AG04450 (cell line): ENCODE results near the gene BAZ1A. TPM values are rescaled to one million over a fixed set of nuclear protein-coding genes. Genes with fewer than 3 reads are reported as not detected.

Source experiments
- CTCF ChIA-PET: fragments of 300-600, 350-600 bp; formaldehyde crosslinking; extraction: SDS; loops from one replicate; lab custom pipeline; 2022; ENCODE audit warnings: antibody characterized with exemption, inconsistent platforms; lab: Charles Lee
- POLR2A ChIA-PET: fragments of 350-600 bp; formaldehyde crosslinking; extraction: SDS; loops from one replicate; lab custom pipeline; 2021; ENCODE audit warnings: antibody characterized with exemption, inconsistent platforms; lab: Yijun Ruan, JAX
- DNase-seq: peaks from one replicate; pipeline ENCODE4 v3.0.0-alpha.2; 2011; ENCODE audit warnings: low read depth, low spot score
- H3K27ac ChIP-seq: one replicate; pipeline ENCODE4 v1.5.1; 2012; ENCODE audit warnings: low read depth, low read length, control low read depth
- H3K27me3 ChIP-seq: one replicate; pipeline ENCODE4 v1.6.0; 2012; ENCODE audit warnings: low read length; ENCODE audit not compliant: control insufficient read depth, insufficient read depth
- H3K4me3 ChIP-seq: 2 replicates; pipeline ENCODE4 v1.5.1; 2011; ENCODE audit warnings: mild to moderate bottlenecking, low read depth, low read length, control low read depth
- H3K9me3 ChIP-seq: 2 replicates; pipeline ENCODE4 v1.5.1; 2012; ENCODE audit warnings: low read length; ENCODE audit not compliant: control insufficient read depth, insufficient read depth
- CTCF ChIP-seq: IDR thresholded peaks from 2 replicates; pipeline ENCODE4 v1.5.1; 2011; ENCODE audit warnings: low read depth, low read length, control low read depth, inconsistent platforms
- polyA minus RNA-seq: library from RNA; depleted of rRNA, polyadenylated mRNA; stranded (reverse); fragments of >200 nt; gene quantifications from 2 replicates; pipeline ENCODE4 v1.2.3, GENCODE V29; 2011; rRNA and poly(A)+ RNA removed
- polyA plus RNA-seq: library from polyadenylated mRNA; depleted of rRNA; stranded (reverse); fragments of >200 nt; gene quantifications from 2 replicates; pipeline ENCODE4 v1.2.3, GENCODE V29; 2011; rRNA removed

BAZ1A gene
- polyA plus RNA-seq = 22.6 and 31.5 TPM in 2 replicates
- 12.4 and 22.4 TPM in 2 replicates for polyA minus RNA-seq

- TF ChIP-seq CTCF = peak; percentile 25; the same call in 1 of the 2 replicates
- POLR2A ChIA-PET = interaction anchor here (0.6 to 1.4 kb wide), 9 partner anchors 12 to 249 kb away, joined by 3 to 25 read pairs (median 5); partner anchors contain the start of genes FAM177A1 and SRP54
- CTCF ChIA-PET = interaction anchor here (0.6 to 1.6 kb wide), 5 partner anchors 9 to 106 kb away, joined by 3 to 7 read pairs (median 4); no protein-coding TSS in a partner anchor
Observed at GRCh38 chr14:34875031-34875922, at the start of gene BAZ1A. Gene BAZ1A, minus strand, starts transcription at chr14:34875360. Its CDS starts 756 bp downstream, at chr14:34874604.

GRCh38 chr14:34920339-34920738 lies 45.2 kb upstream of the BAZ1A start:
- POLR2A ChIA-PET = no interaction called here
- no peaks in the 10 kb centered on the region for H3K27me3 ChIP-seq
- DNase-seq = no peak
- no peak overlapping the region for H3K27ac ChIP-seq
- H3K4me3 ChIP-seq = no peak overlapping the region
- no peaks in the 10 kb centered on the region; the same call in 1 of the 2 replicates for H3K9me3 ChIP-seq
- CTCF ChIA-PET = no interaction called here
- TF ChIP-seq CTCF = no peak

More at GRCh38 chr14:34875031-34875922, at the start of gene BAZ1A:
- no peaks in the 10 kb centered on the region for H3K27me3 ChIP-seq
- DNase-seq = peak; percentile 68
- peak within 1 kb of the TSS; percentile 80 for H3K4me3 ChIP-seq
- H3K9me3 ChIP-seq = no peaks in the 10 kb centered on the region; the same call in 1 of the 2 replicates
- peak within 1 kb of the TSS; percentile 90 for H3K27ac ChIP-seq

GRCh38 chr14:34913619-34914018 lies 38.5 kb upstream of the BAZ1A start:
- CTCF ChIA-PET = interaction anchor here (0.7 kb wide), 1 partner anchor 191 kb away, joined by 9 read pairs; no protein-coding TSS in a partner anchor
- Histone ChIP-seq H3K9me3 (no peaks in the 10 kb centered on the region), H3K4me3 (no peak overlapping the region), H3K27me3 (no peaks in the 10 kb centered on the region), H3K27ac (no peak overlapping the region)
- no peak for TF ChIP-seq CTCF
- POLR2A ChIA-PET = interaction anchor here (0.6 kb wide), 1 partner anchor 55 kb away, joined by 4 read pairs; no protein-coding TSS in a partner anchor
- DNase-seq = no peak

- Histone ChIP-seq H3K27me3 (no peaks in the 10 kb centered on the region), H3K27ac (no peak overlapping the region), H3K9me3 (no peaks in the 10 kb centered on the region), H3K4me3 (no peak overlapping the region)
- no peak for TF ChIP-seq CTCF
- DNase-seq = no peak
- POLR2A ChIA-PET = interaction anchor here (0.6 kb wide), 1 partner anchor 56 kb away, joined by 4 read pairs; no protein-coding TSS in a partner anchor
- CTCF ChIA-PET = interaction anchor here (0.7 kb wide), 1 partner anchor 190 kb away, joined by 9 read pairs; no protein-coding TSS in a partner anchor
Observed at GRCh38 chr14:34912966-34913365, 37.8 kb upstream of the BAZ1A start.
